ENCODE results near the gene DAAM1. TPM values are rescaled to one million over a fixed set of nuclear protein-coding genes. Genes with fewer than 3 reads are reported as not detected.

DAAM1 gene
- total RNA-seq, 1 experiment from 2014 or later, result 30.4 TPM

DNA sequence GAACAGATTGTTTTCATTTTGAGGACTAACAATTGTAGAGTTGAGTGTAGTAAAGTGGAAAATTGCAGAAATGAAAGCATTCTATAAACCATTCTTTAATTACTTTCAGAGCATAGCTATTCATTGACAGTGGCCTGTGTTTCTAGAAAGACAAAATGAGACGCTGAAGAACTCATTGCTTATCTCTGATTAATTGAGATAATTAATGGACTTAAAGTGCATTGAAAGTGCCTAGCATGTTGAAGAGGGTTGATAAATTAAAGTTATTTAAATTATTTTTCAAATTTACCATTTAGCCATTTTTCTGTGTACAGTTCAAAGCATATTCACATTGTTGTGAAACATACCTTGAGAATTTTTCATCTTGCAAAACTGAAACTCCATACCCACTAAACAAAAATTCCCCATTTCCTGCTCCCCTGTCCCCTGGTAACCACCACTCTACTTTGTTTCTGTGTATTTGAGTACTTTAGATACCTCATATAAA lies 57.4 kb downstream of the DAAM1 start (continued):
- no peak for TF ChIP-seq MXD4 (CRISPR knock-in tag; IDR thresholded peaks at IDR 0.05; ENCODE audit: borderline replicate concordance)

DNA sequence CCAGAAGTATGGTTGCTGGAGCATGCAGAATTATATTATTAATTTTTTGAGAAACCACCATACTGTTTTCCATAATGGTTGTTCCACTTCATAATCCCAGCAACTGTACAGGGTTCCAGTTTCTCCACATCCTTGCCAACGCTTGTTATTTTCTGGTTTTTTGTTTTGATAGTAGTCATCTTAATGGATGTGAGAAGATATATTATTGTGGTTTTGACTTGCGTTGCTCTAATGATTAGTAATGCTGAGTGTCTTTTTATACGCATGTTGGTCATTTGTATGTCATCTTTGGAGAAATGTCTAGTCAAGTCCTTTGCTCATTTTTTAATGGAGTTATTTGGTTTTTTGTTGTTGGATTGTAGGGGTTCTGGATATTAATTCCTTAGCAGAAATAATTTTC lies 58.1 kb downstream of the DAAM1 start:
- ChIA-PET POLR2A (no interaction called here), CTCF (no interaction called here)
- Mint-ChIP-seq H3K4me1 (peaks cover 39% of the 10 kb centered on the region), H3K36me3 (no peaks in the 10 kb centered on the region), H3K4me3 (no peak overlapping the region), H3K27ac (peak overlapping the region; percentile 16; the same call in 1 of the 2 replicates), H3K9me3 (peaks cover 5% of the 10 kb centered on the region; the same call in 1 of the 2 replicates), H3K27me3 (ENCODE audit: low read depth) (no peaks in the 10 kb centered on the region)
- ATAC-seq, result no peak
- TF ChIP-seq, protein P1, sequence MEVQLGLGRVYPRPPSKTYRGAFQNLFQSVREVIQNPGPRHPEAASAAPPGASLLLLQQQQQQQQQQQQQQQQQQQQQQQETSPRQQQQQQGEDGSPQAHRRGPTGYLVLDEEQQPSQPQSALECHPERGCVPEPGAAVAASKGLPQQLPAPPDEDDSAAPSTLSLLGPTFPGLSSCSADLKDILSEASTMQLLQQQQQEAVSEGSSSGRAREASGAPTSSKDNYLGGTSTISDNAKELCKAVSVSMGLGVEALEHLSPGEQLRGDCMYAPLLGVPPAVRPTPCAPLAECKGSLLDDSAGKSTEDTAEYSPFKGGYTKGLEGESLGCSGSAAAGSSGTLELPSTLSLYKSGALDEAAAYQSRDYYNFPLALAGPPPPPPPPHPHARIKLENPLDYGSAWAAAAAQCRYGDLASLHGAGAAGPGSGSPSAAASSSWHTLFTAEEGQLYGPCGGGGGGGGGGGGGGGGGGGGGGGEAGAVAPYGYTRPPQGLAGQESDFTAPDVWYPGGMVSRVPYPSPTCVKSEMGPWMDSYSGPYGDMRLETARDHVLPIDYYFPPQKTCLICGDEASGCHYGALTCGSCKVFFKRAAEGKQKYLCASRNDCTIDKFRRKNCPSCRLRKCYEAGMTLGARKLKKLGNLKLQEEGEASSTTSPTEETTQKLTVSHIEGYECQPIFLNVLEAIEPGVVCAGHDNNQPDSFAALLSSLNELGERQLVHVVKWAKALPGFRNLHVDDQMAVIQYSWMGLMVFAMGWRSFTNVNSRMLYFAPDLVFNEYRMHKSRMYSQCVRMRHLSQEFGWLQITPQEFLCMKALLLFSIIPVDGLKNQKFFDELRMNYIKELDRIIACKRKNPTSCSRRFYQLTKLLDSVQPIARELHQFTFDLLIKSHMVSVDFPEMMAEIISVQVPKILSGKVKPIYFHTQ (CRISPR knock-in tag; IDR thresholded peaks at IDR 0.05), result no peak
- TF ChIP-seq, protein P2, sequence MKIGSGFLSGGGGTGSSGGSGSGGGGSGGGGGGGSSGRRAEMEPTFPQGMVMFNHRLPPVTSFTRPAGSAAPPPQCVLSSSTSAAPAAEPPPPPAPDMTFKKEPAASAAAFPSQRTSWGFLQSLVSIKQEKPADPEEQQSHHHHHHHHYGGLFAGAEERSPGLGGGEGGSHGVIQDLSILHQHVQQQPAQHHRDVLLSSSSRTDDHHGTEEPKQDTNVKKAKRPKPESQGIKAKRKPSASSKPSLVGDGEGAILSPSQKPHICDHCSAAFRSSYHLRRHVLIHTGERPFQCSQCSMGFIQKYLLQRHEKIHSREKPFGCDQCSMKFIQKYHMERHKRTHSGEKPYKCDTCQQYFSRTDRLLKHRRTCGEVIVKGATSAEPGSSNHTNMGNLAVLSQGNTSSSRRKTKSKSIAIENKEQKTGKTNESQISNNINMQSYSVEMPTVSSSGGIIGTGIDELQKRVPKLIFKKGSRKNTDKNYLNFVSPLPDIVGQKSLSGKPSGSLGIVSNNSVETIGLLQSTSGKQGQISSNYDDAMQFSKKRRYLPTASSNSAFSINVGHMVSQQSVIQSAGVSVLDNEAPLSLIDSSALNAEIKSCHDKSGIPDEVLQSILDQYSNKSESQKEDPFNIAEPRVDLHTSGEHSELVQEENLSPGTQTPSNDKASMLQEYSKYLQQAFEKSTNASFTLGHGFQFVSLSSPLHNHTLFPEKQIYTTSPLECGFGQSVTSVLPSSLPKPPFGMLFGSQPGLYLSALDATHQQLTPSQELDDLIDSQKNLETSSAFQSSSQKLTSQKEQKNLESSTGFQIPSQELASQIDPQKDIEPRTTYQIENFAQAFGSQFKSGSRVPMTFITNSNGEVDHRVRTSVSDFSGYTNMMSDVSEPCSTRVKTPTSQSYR (CRISPR knock-in tag; IDR thresholded peaks at IDR 0.05), result no peak
- TF ChIP-seq NFATC4 (CRISPR knock-in tag; IDR thresholded peaks at IDR 0.05) (no peak), ZNF121 (CRISPR knock-in tag; IDR thresholded peaks at IDR 0.05) (no peak), TCF7 (CRISPR knock-in tag; IDR thresholded peaks at IDR 0.05; ENCODE audit: low read depth) (no peak), JUN (CRISPR knock-in tag; IDR thresholded peaks at IDR 0.05) (no peak), ETV6 (CRISPR knock-in tag; IDR thresholded peaks at IDR 0.05) (no peak), SMAD3 (CRISPR knock-in tag; IDR thresholded peaks at IDR 0.05; ENCODE audit: borderline replicate concordance) (no peak), RELA (CRISPR knock-in tag; IDR thresholded peaks at IDR 0.05; ENCODE audit: borderline replicate concordance) (no peak), RORB (CRISPR knock-in tag; IDR thresholded peaks at IDR 0.05) (no peak)
- TF ChIP-seq, protein P3, sequence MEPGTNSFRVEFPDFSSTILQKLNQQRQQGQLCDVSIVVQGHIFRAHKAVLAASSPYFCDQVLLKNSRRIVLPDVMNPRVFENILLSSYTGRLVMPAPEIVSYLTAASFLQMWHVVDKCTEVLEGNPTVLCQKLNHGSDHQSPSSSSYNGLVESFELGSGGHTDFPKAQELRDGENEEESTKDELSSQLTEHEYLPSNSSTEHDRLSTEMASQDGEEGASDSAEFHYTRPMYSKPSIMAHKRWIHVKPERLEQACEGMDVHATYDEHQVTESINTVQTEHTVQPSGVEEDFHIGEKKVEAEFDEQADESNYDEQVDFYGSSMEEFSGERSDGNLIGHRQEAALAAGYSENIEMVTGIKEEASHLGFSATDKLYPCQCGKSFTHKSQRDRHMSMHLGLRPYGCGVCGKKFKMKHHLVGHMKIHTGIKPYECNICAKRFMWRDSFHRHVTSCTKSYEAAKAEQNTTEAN (CRISPR knock-in tag; IDR thresholded peaks at IDR 0.05), result no peak
- TF ChIP-seq, protein P4, sequence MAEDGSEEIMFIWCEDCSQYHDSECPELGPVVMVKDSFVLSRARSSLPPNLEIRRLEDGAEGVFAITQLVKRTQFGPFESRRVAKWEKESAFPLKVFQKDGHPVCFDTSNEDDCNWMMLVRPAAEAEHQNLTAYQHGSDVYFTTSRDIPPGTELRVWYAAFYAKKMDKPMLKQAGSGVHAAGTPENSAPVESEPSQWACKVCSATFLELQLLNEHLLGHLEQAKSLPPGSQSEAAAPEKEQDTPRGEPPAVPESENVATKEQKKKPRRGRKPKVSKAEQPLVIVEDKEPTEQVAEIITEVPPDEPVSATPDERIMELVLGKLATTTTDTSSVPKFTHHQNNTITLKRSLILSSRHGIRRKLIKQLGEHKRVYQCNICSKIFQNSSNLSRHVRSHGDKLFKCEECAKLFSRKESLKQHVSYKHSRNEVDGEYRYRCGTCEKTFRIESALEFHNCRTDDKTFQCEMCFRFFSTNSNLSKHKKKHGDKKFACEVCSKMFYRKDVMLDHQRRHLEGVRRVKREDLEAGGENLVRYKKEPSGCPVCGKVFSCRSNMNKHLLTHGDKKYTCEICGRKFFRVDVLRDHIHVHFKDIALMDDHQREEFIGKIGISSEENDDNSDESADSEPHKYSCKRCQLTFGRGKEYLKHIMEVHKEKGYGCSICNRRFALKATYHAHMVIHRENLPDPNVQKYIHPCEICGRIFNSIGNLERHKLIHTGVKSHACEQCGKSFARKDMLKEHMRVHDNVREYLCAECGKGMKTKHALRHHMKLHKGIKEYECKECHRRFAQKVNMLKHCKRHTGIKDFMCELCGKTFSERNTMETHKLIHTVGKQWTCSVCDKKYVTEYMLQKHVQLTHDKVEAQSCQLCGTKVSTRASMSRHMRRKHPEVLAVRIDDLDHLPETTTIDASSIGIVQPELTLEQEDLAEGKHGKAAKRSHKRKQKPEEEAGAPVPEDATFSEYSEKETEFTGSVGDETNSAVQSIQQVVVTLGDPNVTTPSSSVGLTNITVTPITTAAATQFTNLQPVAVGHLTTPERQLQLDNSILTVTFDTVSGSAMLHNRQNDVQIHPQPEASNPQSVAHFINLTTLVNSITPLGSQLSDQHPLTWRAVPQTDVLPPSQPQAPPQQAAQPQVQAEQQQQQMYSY (CRISPR knock-in tag; IDR thresholded peaks at IDR 0.05), result no peak
- TF ChIP-seq, protein P5, sequence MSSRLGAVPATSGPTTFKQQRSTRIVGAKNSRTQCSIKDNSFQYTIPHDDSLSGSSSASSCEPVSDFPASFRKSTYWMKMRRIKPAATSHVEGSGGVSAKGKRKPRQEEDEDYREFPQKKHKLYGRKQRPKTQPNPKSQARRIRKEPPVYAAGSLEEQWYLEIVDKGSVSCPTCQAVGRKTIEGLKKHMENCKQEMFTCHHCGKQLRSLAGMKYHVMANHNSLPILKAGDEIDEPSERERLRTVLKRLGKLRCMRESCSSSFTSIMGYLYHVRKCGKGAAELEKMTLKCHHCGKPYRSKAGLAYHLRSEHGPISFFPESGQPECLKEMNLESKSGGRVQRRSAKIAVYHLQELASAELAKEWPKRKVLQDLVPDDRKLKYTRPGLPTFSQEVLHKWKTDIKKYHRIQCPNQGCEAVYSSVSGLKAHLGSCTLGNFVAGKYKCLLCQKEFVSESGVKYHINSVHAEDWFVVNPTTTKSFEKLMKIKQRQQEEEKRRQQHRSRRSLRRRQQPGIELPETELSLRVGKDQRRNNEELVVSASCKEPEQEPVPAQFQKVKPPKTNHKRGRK (CRISPR knock-in tag; IDR thresholded peaks at IDR 0.05; ENCODE audit: borderline replicate concordance), result no peak
- no peak for DNase-seq (ENCODE audit: low spot score)
